ENCODE results near the gene SMG6.
"Not testable (repeated sequence)": the region's sequence is repeated elsewhere in the genome, so short reads cannot be mapped to it uniquely, and the experiment has no call there.

Gene SMG6

DNA sequence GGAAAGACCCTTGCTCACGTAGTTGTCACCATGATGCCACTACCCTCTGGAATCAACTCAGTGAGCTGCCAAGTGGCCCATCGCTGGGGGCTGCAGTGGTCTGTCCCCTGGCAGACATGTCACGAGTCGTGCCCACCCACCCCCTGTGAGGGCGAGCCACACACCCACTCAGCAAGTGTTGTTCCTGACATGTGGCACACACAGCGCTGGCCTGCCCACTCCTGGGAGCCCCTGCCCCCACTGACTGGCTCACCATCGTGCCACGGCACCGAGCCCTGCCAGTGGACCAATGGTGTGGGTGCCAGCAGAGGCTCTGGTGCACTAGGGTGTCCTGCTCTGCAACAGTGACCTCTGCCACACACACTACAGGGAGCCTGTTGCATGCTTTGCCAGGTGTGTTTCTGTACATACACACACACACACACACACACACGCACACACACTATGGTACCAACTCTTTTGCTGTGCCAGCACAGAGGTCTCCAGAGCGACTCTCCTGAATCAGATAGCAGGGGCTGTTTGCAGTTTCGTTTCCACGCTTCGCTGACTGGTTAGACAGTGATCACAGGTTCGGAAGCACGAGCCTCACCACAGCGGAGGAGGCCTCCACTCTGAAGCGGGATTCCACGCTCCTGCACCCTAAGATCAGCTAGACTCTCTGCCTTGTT lies 286.2 kb downstream of the SMG6 start:
- POLR2A ChIA-PET, result no interaction called here
- peaks cover 0 to 14% (median 0%) of the 10 kb centered on the region in 5 experiments for H3K27me3 ChIP-seq (replicated peaks in 2 of 5; ENCODE audit: control insufficient read depth in 4 of 5, insufficient read depth in 5 of 5, low read length in 4 of 5)
- no peak overlapping the region for H3K27ac ChIP-seq (ENCODE audit: insufficient read depth in 1 of 2, low read depth in 1 of 2, low read length in 2 of 2, poor library complexity in 1 of 2, severe bottlenecking in 2 of 2)

GRCh38 chr17:2016494-2016893 lies 287.1 kb downstream of the SMG6 start:
- no peaks in the 10 kb centered on the region for H3K36me3 ChIP-seq (ENCODE audit: control insufficient read depth in 4 of 4, insufficient read depth in 4 of 4, low read length in 3 of 4)
- ChIA-PET POLR2A (no interaction called here), CTCF (no interaction called here)
- DNase-seq, result no peak
- peaks cover 0 to 5% (median 0%) of the 10 kb centered on the region in 5 experiments for H3K9me3 ChIP-seq (ENCODE audit: control extremely low read depth in 1 of 5, control insufficient read depth in 4 of 5, insufficient read depth in 2 of 5, low read depth in 1 of 5, low read length in 4 of 5)
- peaks cover 0 to 21% (median 18%) of the 10 kb centered on the region in 4 experiments for H3K4me1 ChIP-seq (ENCODE audit: control extremely low read depth in 1 of 4, control insufficient read depth in 4 of 4, insufficient read depth in 4 of 4, low read length in 3 of 4)
- H3K4me3 ChIP-seq (ENCODE audit: control insufficient read depth in 1 of 7, extremely low read depth in 1 of 7, insufficient read depth in 4 of 7, low read depth in 2 of 7, low read length in 6 of 7), result no peak overlapping the region
- WGBS (ENCODE audit: insufficient coverage), result 88% methylated on average over 19 of the region's 20 CpGs
- H3K27me3 ChIP-seq (replicated peaks in 2 of 5; ENCODE audit: control insufficient read depth in 4 of 5, insufficient read depth in 5 of 5, low read length in 4 of 5), result peaks cover 0 to 15% (median 0%) of the 10 kb centered on the region in 5 experiments
- H3K27ac ChIP-seq (ENCODE audit: insufficient read depth in 1 of 2, low read depth in 1 of 2, low read length in 2 of 2, poor library complexity in 1 of 2, severe bottlenecking in 2 of 2), result no peak overlapping the region

More for the DNA sequence above, 286.2 kb downstream of the SMG6 start:
- peaks cover 0 to 19% (median 17%) of the 10 kb centered on the region in 4 experiments for H3K4me1 ChIP-seq (ENCODE audit: control extremely low read depth in 1 of 4, control insufficient read depth in 4 of 4, insufficient read depth in 4 of 4, low read length in 3 of 4)
- DNase-seq, result no peak
- 96% methylated on average over 17 of the region's 19 CpGs for WGBS (ENCODE audit: insufficient coverage)
- H3K9me3 ChIP-seq (ENCODE audit: control extremely low read depth in 1 of 5, control insufficient read depth in 4 of 5, insufficient read depth in 2 of 5, low read depth in 1 of 5, low read length in 4 of 5), result peaks cover 0 to 5% (median 0%) of the 10 kb centered on the region in 5 experiments
- H3K4me3 ChIP-seq (ENCODE audit: control insufficient read depth in 1 of 7, extremely low read depth in 1 of 7, insufficient read depth in 4 of 7, low read depth in 2 of 7, low read length in 6 of 7), result no peak overlapping the region
- H3K36me3 ChIP-seq (ENCODE audit: control insufficient read depth in 4 of 4, insufficient read depth in 4 of 4, low read length in 3 of 4), result no peaks in the 10 kb centered on the region
- CTCF ChIA-PET, result no interaction called here

GRCh38 chr17:2015314-2015713 lies 288.3 kb downstream of the SMG6 start:
- peaks cover 0 to 11% (median 8%) of the 10 kb centered on the region in 4 experiments for H3K4me1 ChIP-seq (ENCODE audit: control extremely low read depth in 1 of 4, control insufficient read depth in 4 of 4, insufficient read depth in 4 of 4, low read length in 3 of 4)
- 98% methylated on average over 11 of the region's 14 CpGs for WGBS (ENCODE audit: insufficient coverage)
- no peak for DNase-seq
- H3K27me3 ChIP-seq (replicated peaks in 2 of 5; ENCODE audit: control insufficient read depth in 4 of 5, insufficient read depth in 5 of 5, low read length in 4 of 5), result peaks cover 0 to 17% (median 0%) of the 10 kb centered on the region in 5 experiments
- H3K9me3 ChIP-seq (ENCODE audit: control extremely low read depth in 1 of 5, control insufficient read depth in 4 of 5, insufficient read depth in 2 of 5, low read depth in 1 of 5, low read length in 4 of 5), result peaks cover 0 to 5% (median 0%) of the 10 kb centered on the region in 5 experiments
- ChIA-PET POLR2A (interaction anchor here (0.6 kb wide), 1 partner anchor 1040 kb away, joined by 3 read pairs; no protein-coding TSS in a partner anchor), CTCF (interaction anchor here (0.6 to 0.9 kb wide), 2 partner anchors 103 to 122 kb away, joined by 3 to 5 read pairs; no protein-coding TSS in a partner anchor)
- H3K36me3 ChIP-seq (ENCODE audit: control insufficient read depth in 4 of 4, insufficient read depth in 4 of 4, low read length in 3 of 4), result no peaks in the 10 kb centered on the region
- no peak overlapping the region for H3K27ac ChIP-seq (ENCODE audit: insufficient read depth in 1 of 2, low read depth in 1 of 2, low read length in 2 of 2, poor library complexity in 1 of 2, severe bottlenecking in 2 of 2)
- no peak overlapping the region for H3K4me3 ChIP-seq (ENCODE audit: control insufficient read depth in 1 of 7, extremely low read depth in 1 of 7, insufficient read depth in 4 of 7, low read depth in 2 of 7, low read length in 6 of 7)

- Histone ChIP-seq H3K4me3 (ENCODE audit: control insufficient read depth in 1 of 7, extremely low read depth in 1 of 7, insufficient read depth in 4 of 7, low read depth in 2 of 7, low read length in 6 of 7) (no peak overlapping the region), H3K4me1 (ENCODE audit: control extremely low read depth in 1 of 4, control insufficient read depth in 4 of 4, insufficient read depth in 4 of 4, low read length in 3 of 4) (peaks cover 0 to 10% (median 3%) of the 10 kb centered on the region in 4 experiments), H3K36me3 (ENCODE audit: control insufficient read depth in 4 of 4, insufficient read depth in 4 of 4, low read length in 3 of 4) (no peaks in the 10 kb centered on the region), H3K9me3 (ENCODE audit: control extremely low read depth in 1 of 5, control insufficient read depth in 4 of 5, insufficient read depth in 2 of 5, low read depth in 1 of 5, low read length in 4 of 5) (peaks cover 0 to 5% (median 0%) of the 10 kb centered on the region in 5 experiments), H3K27me3 (replicated peaks in 2 of 5; ENCODE audit: control insufficient read depth in 4 of 5, insufficient read depth in 5 of 5, low read length in 4 of 5) (peaks cover 0 to 9% (median 0%) of the 10 kb centered on the region in 5 experiments), H3K27ac (ENCODE audit: insufficient read depth in 1 of 2, low read depth in 1 of 2, low read length in 2 of 2, poor library complexity in 1 of 2, severe bottlenecking in 2 of 2) (no peak overlapping the region)
- 100% methylated on average over 1 of the region's 1 CpG for WGBS (ENCODE audit: insufficient coverage)
- no peak for DNase-seq
- CTCF ChIA-PET, result interaction anchor here (1.2 to 1.3 kb wide), 2 partner anchors 10 to 15 kb away, joined by 4 read pairs; no protein-coding TSS in a partner anchor
- POLR2A ChIA-PET, result no interaction called here
These were observed 289.6 kb downstream of the SMG6 start for GRCh38 chr17:2013994-2014317.

GRCh38 chr17:2013220-2013993 lies 290.2 kb downstream of the SMG6 start:
- DNase-seq; H3K27ac ChIP-seq (ENCODE audit: insufficient read depth in 1 of 2, low read depth in 1 of 2, low read length in 2 of 2, poor library complexity in 1 of 2, severe bottlenecking in 2 of 2); H3K27me3 ChIP-seq (replicated peaks in 2 of 5; ENCODE audit: control insufficient read depth in 4 of 5, insufficient read depth in 5 of 5, low read length in 4 of 5); H3K4me3 ChIP-seq (ENCODE audit: control insufficient read depth in 1 of 7, extremely low read depth in 1 of 7, insufficient read depth in 4 of 7, low read depth in 2 of 7, low read length in 6 of 7); H3K36me3 ChIP-seq (ENCODE audit: control insufficient read depth in 4 of 4, insufficient read depth in 4 of 4, low read length in 3 of 4); POLR2A ChIA-PET; H3K9me3 ChIP-seq (ENCODE audit: control extremely low read depth in 1 of 5, control insufficient read depth in 4 of 5, insufficient read depth in 2 of 5, low read depth in 1 of 5, low read length in 4 of 5): not testable (repeated sequence)
- peaks cover 0 to 10% (median 3%) of the 10 kb centered on the region in 4 experiments for H3K4me1 ChIP-seq (ENCODE audit: control extremely low read depth in 1 of 4, control insufficient read depth in 4 of 4, insufficient read depth in 4 of 4, low read length in 3 of 4)
- WGBS (ENCODE audit: insufficient coverage), result 94% methylated on average over 5 of the region's 6 CpGs
- CTCF ChIA-PET, result interaction anchor here (1.2 to 1.3 kb wide), 2 partner anchors 9 to 14 kb away, joined by 4 read pairs; no protein-coding TSS in a partner anchor

DNA sequence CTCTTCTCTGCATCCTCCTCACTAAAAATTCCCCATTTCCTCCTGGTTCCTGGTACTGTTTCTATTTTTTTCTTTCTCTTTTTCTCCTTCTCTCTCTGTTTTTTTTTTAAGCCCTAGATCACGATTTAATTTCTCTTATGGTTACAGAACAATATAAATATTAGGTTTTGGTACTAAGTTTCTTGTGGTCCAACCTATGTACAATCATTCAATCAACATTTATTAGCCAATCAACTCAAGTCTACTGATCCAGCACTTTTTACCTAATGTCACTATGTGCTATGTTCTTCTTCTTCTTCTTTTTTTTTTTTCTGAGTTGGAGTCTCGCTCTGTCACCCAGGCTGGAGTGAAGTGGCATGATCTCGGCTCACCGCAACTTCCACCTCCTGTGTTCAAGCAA lies 291.1 kb downstream of the SMG6 start:
- ChIA-PET POLR2A (no interaction called here), CTCF (no interaction called here)
- DNase-seq, result no peak
- WGBS (ENCODE audit: insufficient coverage), result 100% methylated on average over 3 of the region's 4 CpGs
- H3K36me3 ChIP-seq (ENCODE audit: control insufficient read depth in 4 of 4, insufficient read depth in 4 of 4, low read length in 3 of 4), result no peaks in the 10 kb centered on the region
- peaks cover 0 to 3% (median 0%) of the 10 kb centered on the region in 5 experiments for H3K27me3 ChIP-seq (replicated peaks in 2 of 5; ENCODE audit: control insufficient read depth in 4 of 5, insufficient read depth in 5 of 5, low read length in 4 of 5)
- peaks cover 0 to 10% (median 3%) of the 10 kb centered on the region in 4 experiments for H3K4me1 ChIP-seq (ENCODE audit: control extremely low read depth in 1 of 4, control insufficient read depth in 4 of 4, insufficient read depth in 4 of 4, low read length in 3 of 4)
- H3K9me3 ChIP-seq (ENCODE audit: control extremely low read depth in 1 of 5, control insufficient read depth in 4 of 5, insufficient read depth in 2 of 5, low read depth in 1 of 5, low read length in 4 of 5), result peaks cover 0 to 5% (median 0%) of the 10 kb centered on the region in 5 experiments
- no peak overlapping the region for H3K4me3 ChIP-seq (ENCODE audit: control insufficient read depth in 1 of 7, extremely low read depth in 1 of 7, insufficient read depth in 4 of 7, low read depth in 2 of 7, low read length in 6 of 7)
- no peak overlapping the region for H3K27ac ChIP-seq (ENCODE audit: insufficient read depth in 1 of 2, low read depth in 1 of 2, low read length in 2 of 2, poor library complexity in 1 of 2, severe bottlenecking in 2 of 2)

All from common myeloid progenitor, CD34-positive (primary cell).